ENCODE results near the gene TMEM108.

DNA sequence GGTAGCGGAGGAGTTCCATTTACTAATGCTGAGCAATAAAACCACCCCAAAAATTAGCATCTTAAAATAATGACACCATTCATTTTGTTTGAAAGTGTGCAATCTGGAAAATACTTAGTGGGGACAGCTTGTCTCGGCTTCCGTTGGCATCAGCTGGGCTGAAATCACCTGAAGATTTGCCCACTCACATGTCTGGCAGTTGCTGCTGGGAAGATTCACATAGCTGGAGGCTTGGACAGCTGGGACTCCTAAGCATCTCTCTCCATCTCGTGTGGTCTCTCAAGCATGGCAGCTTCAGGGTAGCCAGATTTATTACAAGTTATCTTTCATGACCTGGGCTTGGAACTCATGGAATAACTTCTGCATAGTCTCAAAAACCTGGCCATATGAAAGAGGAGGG lies 323.2 kb downstream of the TMEM108 start:
- TF ChIP-seq, protein P1, sequence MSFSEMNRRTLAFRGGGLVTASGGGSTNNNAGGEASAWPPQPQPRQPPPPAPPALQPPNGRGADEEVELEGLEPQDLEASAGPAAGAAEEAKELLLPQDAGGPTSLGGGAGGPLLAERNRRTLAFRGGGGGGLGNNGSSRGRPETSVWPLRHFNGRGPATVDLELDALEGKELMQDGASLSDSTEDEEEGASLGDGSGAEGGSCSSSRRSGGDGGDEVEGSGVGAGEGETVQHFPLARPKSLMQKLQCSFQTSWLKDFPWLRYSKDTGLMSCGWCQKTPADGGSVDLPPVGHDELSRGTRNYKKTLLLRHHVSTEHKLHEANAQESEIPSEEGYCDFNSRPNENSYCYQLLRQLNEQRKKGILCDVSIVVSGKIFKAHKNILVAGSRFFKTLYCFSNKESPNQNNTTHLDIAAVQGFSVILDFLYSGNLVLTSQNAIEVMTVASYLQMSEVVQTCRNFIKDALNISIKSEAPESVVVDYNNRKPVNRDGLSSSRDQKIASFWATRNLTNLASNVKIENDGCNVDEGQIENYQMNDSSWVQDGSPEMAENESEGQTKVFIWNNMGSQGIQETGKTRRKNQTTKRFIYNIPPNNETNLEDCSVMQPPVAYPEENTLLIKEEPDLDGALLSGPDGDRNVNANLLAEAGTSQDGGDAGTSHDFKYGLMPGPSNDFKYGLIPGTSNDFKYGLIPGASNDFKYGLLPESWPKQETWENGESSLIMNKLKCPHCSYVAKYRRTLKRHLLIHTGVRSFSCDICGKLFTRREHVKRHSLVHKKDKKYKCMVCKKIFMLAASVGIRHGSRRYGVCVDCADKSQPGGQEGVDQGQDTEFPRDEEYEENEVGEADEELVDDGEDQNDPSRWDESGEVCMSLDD (tag by site-specific recombination; IDR thresholded peaks at IDR 0.05): no peak
- TF ChIP-seq, protein P2, sequence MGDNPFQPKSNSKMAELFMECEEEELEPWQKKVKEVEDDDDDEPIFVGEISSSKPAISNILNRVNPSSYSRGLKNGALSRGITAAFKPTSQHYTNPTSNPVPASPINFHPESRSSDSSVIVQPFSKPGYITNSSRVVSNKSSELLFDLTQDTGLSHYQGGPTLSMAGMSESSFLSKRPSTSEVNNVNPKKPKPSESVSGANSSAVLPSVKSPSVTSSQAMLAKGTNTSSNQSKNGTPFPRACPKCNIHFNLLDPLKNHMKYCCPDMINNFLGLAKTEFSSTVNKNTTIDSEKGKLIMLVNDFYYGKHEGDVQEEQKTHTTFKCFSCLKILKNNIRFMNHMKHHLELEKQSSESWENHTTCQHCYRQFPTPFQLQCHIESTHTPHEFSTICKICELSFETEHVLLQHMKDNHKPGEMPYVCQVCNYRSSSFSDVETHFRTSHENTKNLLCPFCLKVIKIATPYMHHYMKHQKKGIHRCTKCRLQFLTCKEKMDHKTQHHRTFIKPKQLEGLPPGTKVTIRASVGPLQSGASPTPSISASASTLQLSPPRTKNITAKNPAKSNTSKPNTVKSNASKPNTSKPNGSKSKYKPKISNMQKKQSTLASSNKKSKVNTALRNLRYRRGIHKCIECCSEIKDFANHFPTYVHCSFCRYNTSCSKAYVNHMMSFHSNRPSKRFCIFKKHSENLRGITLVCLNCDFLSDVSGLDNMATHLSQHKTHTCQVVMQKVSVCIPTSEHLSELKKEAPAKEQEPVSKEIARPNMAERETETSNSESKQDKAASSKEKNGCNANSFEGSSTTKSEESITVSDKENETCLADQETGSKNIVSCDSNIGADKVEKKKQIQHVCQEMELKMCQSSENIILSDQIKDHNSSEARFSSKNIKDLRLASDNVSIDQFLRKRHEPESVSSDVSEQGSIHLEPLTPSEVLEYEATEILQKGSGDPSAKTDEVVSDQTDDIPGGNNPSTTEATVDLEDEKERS (tag by site-specific recombination; IDR thresholded peaks at IDR 0.05): no peak
- TF ChIP-seq ZNF121 (tag by site-specific recombination; IDR thresholded peaks at IDR 0.05): no peak
- TF ChIP-seq, protein P3, sequence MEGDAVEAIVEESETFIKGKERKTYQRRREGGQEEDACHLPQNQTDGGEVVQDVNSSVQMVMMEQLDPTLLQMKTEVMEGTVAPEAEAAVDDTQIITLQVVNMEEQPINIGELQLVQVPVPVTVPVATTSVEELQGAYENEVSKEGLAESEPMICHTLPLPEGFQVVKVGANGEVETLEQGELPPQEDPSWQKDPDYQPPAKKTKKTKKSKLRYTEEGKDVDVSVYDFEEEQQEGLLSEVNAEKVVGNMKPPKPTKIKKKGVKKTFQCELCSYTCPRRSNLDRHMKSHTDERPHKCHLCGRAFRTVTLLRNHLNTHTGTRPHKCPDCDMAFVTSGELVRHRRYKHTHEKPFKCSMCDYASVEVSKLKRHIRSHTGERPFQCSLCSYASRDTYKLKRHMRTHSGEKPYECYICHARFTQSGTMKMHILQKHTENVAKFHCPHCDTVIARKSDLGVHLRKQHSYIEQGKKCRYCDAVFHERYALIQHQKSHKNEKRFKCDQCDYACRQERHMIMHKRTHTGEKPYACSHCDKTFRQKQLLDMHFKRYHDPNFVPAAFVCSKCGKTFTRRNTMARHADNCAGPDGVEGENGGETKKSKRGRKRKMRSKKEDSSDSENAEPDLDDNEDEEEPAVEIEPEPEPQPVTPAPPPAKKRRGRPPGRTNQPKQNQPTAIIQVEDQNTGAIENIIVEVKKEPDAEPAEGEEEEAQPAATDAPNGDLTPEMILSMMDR (tag by site-specific recombination; IDR thresholded peaks at IDR 0.05): no peak
- TF ChIP-seq ZSCAN23 (tag by site-specific recombination; IDR thresholded peaks at IDR 0.05): no peak
- TF ChIP-seq, protein P4, sequence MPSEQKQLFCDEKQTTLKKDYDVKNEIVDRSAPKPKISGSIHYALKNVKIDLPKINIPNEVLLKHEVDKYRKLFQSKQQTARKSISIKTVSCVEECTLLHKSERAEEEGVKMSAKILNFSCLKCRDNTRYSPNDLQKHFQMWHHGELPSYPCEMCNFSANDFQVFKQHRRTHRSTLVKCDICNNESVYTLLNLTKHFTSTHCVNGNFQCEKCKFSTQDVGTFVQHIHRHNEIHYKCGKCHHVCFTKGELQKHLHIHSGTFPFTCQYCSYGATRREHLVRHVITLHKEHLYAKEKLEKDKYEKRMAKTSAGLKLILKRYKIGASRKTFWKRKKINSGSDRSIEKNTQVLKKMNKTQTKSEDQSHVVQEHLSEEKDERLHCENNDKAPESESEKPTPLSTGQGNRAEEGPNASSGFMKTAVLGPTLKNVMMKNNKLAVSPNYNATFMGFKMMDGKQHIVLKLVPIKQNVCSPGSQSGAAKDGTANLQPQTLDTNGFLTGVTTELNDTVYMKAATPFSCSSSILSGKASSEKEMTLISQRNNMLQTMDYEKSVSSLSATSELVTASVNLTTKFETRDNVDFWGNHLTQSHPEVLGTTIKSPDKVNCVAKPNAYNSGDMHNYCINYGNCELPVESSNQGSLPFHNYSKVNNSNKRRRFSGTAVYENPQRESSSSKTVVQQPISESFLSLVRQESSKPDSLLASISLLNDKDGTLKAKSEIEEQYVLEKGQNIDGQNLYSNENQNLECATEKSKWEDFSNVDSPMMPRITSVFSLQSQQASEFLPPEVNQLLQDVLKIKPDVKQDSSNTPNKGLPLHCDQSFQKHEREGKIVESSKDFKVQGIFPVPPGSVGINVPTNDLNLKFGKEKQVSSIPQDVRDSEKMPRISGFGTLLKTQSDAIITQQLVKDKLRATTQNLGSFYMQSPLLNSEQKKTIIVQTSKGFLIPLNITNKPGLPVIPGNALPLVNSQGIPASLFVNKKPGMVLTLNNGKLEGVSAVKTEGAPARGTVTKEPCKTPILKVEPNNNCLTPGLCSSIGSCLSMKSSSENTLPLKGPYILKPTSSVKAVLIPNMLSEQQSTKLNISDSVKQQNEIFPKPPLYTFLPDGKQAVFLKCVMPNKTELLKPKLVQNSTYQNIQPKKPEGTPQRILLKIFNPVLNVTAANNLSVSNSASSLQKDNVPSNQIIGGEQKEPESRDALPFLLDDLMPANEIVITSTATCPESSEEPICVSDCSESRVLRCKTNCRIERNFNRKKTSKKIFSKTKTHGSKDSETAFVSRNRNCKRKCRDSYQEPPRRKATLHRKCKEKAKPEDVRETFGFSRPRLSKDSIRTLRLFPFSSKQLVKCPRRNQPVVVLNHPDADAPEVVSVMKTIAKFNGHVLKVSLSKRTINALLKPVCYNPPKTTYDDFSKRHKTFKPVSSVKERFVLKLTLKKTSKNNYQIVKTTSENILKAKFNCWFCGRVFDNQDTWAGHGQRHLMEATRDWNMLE (tag by site-specific recombination; conservative IDR thresholded peaks at IDR 0.05; ENCODE audit: low read depth): no peak
- TF ChIP-seq ZNF112 (tag by site-specific recombination; IDR thresholded peaks at IDR 0.05): no peak
- TF ChIP-seq, protein P5, sequence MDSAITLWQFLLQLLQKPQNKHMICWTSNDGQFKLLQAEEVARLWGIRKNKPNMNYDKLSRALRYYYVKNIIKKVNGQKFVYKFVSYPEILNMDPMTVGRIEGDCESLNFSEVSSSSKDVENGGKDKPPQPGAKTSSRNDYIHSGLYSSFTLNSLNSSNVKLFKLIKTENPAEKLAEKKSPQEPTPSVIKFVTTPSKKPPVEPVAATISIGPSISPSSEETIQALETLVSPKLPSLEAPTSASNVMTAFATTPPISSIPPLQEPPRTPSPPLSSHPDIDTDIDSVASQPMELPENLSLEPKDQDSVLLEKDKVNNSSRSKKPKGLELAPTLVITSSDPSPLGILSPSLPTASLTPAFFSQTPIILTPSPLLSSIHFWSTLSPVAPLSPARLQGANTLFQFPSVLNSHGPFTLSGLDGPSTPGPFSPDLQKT (IDR thresholded peaks at IDR 0.05; ENCODE audit: borderline replicate concordance, low read depth, low read length): no peak
- TF ChIP-seq ZBTB8A (tag by site-specific recombination; IDR thresholded peaks at IDR 0.05): no peak
- TF ChIP-seq, protein P6, sequence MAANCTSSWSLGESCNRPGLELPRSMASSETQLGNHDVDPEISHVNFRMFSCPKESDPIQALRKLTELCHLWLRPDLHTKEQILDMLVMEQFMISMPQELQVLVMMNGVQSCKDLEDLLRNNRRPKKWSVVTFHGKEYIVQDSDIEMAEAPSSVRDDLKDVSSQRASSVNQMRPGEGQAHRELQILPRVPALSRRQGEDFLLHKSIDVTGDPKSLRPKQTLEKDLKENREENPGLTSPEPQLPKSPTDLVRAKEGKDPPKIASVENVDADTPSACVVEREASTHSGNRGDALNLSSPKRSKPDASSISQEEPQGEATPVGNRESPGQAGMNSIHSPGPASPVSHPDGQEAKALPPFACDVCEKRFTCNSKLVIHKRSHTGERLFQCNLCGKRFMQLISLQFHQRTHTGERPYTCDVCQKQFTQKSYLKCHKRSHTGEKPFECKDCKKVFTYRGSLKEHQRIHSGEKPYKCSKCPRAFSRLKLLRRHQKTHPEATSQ (tag by site-specific recombination; IDR thresholded peaks at IDR 0.05): no peak
- TF ChIP-seq EGR2 (tag by site-specific recombination; IDR thresholded peaks at IDR 0.05; ENCODE audit: low read depth): no peak
- TF ChIP-seq ZNF350 (tag by site-specific recombination; IDR thresholded peaks at IDR 0.05): no peak
- TF ChIP-seq, protein P7, sequence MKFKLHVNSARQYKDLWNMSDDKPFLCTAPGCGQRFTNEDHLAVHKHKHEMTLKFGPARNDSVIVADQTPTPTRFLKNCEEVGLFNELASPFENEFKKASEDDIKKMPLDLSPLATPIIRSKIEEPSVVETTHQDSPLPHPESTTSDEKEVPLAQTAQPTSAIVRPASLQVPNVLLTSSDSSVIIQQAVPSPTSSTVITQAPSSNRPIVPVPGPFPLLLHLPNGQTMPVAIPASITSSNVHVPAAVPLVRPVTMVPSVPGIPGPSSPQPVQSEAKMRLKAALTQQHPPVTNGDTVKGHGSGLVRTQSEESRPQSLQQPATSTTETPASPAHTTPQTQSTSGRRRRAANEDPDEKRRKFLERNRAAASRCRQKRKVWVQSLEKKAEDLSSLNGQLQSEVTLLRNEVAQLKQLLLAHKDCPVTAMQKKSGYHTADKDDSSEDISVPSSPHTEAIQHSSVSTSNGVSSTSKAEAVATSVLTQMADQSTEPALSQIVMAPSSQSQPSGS (tag by site-specific recombination; IDR thresholded peaks at IDR 0.05; ENCODE audit: low read depth): no peak

All from HEK293 (cell line).